ENCODE measurements around the gene CBLC. TPM values are rescaled to one million over a fixed set of nuclear protein-coding genes. Genes with fewer than 3 reads are reported as not detected.

CBLC gene
- total RNA-seq, 1 experiment from 2014 or later = 25.4 TPM

DNA sequence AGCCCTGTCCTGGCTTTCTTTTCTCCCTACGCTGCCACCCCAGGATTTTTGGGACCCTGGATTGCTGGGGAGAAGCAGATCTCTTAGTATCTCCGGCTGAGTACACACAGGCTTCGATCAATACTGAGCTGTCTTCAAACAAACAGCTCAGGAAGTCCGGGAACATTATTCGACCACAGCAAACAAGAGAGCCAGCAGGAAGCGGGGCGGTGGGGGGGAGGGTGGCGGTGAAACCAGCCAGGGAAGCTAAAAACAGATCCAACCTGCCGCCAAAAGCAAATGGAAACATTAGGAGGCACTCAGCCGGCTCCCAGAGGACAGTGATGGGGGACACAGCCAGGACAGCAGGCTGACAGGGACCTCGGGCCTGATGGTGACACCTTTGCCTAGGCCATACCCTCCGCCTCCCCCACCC is 19.0 kb downstream of the CBLC start:
- H3K79me2 ChIP-seq (ENCODE audit: low read length) = no peaks in the 10 kb centered on the region
- BruUV-seq (replicated peaks) = no TSS peak
- ATAC-seq = peak; percentile 88
- intact Hi-C loops (cut with micrococcal nuclease) = loop anchor here (2.0 kb wide), 1 partner anchor 48 kb away; no protein-coding TSS in a partner anchor
- H3K36me3 ChIP-seq (ENCODE audit: low read depth, low read length) = peaks cover 5% of the 10 kb centered on the region; the same call in 1 of the 2 replicates
- no peak overlapping the region for H3K9ac ChIP-seq (ENCODE audit: low read length)
- ChIA-PET POLR2A (ENCODE audit: unreplicated experiment) (no interaction called here), CTCF (interaction anchor here (0.6 to 1.0 kb wide), 5 partner anchors 14 to 163 kb away, joined by 3 to 7 read pairs (median 4); partner anchors contain the start of gene NECTIN2)
- H2AFZ ChIP-seq (ENCODE audit: low read length) = no peak overlapping the region
- TF ChIP-seq EZH2 (IDR thresholded peaks at IDR 0.05; ENCODE audit: low read length, unreplicated experiment) (no peak), EZH2phosphoT487 (IDR thresholded peaks at IDR 0.05; ENCODE audit: borderline replicate concordance, low read length) (no peak)
- TF ChIP-seq, protein P1, sequence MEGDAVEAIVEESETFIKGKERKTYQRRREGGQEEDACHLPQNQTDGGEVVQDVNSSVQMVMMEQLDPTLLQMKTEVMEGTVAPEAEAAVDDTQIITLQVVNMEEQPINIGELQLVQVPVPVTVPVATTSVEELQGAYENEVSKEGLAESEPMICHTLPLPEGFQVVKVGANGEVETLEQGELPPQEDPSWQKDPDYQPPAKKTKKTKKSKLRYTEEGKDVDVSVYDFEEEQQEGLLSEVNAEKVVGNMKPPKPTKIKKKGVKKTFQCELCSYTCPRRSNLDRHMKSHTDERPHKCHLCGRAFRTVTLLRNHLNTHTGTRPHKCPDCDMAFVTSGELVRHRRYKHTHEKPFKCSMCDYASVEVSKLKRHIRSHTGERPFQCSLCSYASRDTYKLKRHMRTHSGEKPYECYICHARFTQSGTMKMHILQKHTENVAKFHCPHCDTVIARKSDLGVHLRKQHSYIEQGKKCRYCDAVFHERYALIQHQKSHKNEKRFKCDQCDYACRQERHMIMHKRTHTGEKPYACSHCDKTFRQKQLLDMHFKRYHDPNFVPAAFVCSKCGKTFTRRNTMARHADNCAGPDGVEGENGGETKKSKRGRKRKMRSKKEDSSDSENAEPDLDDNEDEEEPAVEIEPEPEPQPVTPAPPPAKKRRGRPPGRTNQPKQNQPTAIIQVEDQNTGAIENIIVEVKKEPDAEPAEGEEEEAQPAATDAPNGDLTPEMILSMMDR (conservative IDR thresholded peaks at IDR 0.05; ENCODE audit: low read depth, low read length) = no peak
- H3K27me3 ChIP-seq (ENCODE audit: low read length) = no peaks in the 10 kb centered on the region
- peak; percentile 73 for DNase-seq
- peak overlapping the region; percentile 49 for H3K27ac ChIP-seq (ENCODE audit: low read length)
- H3K9me3 ChIP-seq (ENCODE audit: low read length) = no peaks in the 10 kb centered on the region
- H3K4me1 ChIP-seq (ENCODE audit: insufficient read depth, low read length) = peaks cover 19% of the 10 kb centered on the region
- no peak overlapping the region; the same call in 1 of the 2 replicates for H3K4me3 ChIP-seq (ENCODE audit: low read length)
- H4K20me1 ChIP-seq (ENCODE audit: low read length) = no peaks in the 10 kb centered on the region
- peak overlapping the region; percentile 44; the same call in 1 of the 2 replicates for H3K4me2 ChIP-seq (ENCODE audit: low read length)
- H3K9me2 ChIP-seq (replicated peaks; ENCODE audit: low read length) = no peaks in the 10 kb centered on the region
- H3F3A ChIP-seq (ENCODE audit: low read length, unreplicated experiment) = no peaks in the 10 kb centered on the region

DNA sequence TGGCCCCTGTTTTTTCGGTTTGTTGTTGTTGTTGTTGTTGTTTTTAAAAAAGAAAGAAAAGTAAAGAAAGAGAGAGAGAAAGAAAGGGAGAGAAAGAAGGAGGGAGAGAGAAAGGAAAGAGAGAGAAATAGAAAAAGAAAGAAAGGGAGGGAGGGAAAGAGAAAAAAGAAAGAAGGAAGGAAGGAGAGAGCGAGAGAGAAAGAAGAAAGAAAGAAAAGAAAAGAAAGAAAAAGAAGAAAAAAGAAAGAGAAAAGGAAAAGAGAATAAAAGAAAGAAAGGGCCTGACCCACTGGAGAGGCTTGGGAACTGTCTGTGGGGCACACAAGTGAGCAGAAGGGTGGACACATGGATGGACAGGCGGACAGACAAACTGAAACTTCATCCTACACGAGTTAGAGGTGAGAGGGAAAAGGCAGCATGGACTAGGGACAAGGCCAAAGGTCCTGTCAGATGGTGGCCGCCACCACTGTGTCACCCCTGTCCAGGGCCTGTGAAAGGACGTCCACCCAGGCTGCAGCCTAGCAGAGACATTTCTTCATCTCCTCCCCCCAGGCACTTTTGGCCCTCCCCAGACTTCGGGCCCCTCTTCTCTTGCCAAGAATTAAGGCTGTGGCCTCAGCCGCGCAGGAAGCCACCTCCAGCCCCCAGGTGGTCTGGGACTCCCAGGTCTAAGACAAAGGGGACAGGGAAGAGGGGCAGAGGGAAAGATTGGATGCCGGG is 22.1 kb downstream of the CBLC start:
- Histone ChIP-seq H3K4me1 (ENCODE audit: insufficient read depth, low read length) (peaks cover 19% of the 10 kb centered on the region), H3K4me2 (ENCODE audit: low read length) (no peak overlapping the region), H3K79me2 (ENCODE audit: low read length) (no peaks in the 10 kb centered on the region), H3K9me2 (replicated peaks; ENCODE audit: low read length) (no peaks in the 10 kb centered on the region), H3K4me3 (ENCODE audit: low read length) (no peak overlapping the region), H3K27me3 (ENCODE audit: low read length) (no peaks in the 10 kb centered on the region), H3K9ac (ENCODE audit: low read length) (no peak overlapping the region), H3K27ac (ENCODE audit: low read length) (no peak overlapping the region), H4K20me1 (ENCODE audit: low read length) (no peaks in the 10 kb centered on the region), H3F3A (ENCODE audit: low read length, unreplicated experiment) (no peaks in the 10 kb centered on the region), H2AFZ (ENCODE audit: low read length) (no peak overlapping the region), H3K9me3 (ENCODE audit: low read length) (no peaks in the 10 kb centered on the region), H3K36me3 (ENCODE audit: low read depth, low read length) (peaks cover 5% of the 10 kb centered on the region; the same call in 1 of the 2 replicates)
- ATAC-seq (no peak), DNase-seq (no peak)
- BruUV-seq (replicated peaks) = no TSS peak
- intact Hi-C loops (cut with micrococcal nuclease) = no loop called here
- POLR2A ChIA-PET (ENCODE audit: unreplicated experiment) = no interaction called here
- TF ChIP-seq, protein P1 (conservative IDR thresholded peaks at IDR 0.05; ENCODE audit: low read depth, low read length) = no peak
- TF ChIP-seq EZH2phosphoT487 (IDR thresholded peaks at IDR 0.05; ENCODE audit: borderline replicate concordance, low read length) = no peak
- TF ChIP-seq EZH2 (IDR thresholded peaks at IDR 0.05; ENCODE audit: low read length, unreplicated experiment) = no peak
- CTCF ChIA-PET = no interaction called here

DNA sequence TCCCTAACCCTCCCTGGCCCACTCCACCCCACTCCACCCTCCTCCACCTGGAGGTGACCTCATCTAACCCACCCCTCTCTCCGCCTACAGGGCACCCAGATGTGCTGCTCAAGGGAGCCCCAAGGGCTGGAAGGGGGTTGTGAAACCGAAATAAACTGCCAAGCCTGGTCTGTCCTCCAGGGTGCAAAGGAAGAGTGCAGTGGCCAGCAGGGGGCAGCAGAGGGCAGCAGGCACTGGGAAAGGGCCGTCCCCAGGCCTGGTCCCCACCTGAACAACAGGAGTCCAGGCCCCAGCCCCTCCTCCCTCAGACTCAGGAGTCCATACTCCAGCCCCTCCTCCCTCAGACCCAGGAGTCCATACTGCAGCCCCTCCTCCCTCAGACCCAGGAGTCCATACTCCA is 22.8 kb downstream of the CBLC start:
- no peaks in the 10 kb centered on the region for H4K20me1 ChIP-seq (ENCODE audit: low read length)
- no peak overlapping the region for H3K4me3 ChIP-seq (ENCODE audit: low read length)
- ChIA-PET CTCF (no interaction called here), POLR2A (ENCODE audit: unreplicated experiment) (no interaction called here)
- H3K9me2 ChIP-seq (replicated peaks; ENCODE audit: low read length) = no peaks in the 10 kb centered on the region
- no peaks in the 10 kb centered on the region for H3K27me3 ChIP-seq (ENCODE audit: low read length)
- no peaks in the 10 kb centered on the region for H3K9me3 ChIP-seq (ENCODE audit: low read length)
- H3K4me1 ChIP-seq (ENCODE audit: insufficient read depth, low read length) = peaks cover 19% of the 10 kb centered on the region
- TF ChIP-seq EZH2 (IDR thresholded peaks at IDR 0.05; ENCODE audit: low read length, unreplicated experiment) = no peak
- TF ChIP-seq, protein P1 (conservative IDR thresholded peaks at IDR 0.05; ENCODE audit: low read depth, low read length) = peak; percentile 76
- DNase-seq (peak; percentile 69), ATAC-seq (peak; percentile 69)
- intact Hi-C loops (cut with micrococcal nuclease) = no loop called here
- H2AFZ ChIP-seq (ENCODE audit: low read length) = no peak overlapping the region
- BruUV-seq (replicated peaks) = no TSS peak
- H3K36me3 ChIP-seq (ENCODE audit: low read depth, low read length) = peaks cover 5% of the 10 kb centered on the region; the same call in 1 of the 2 replicates
- H3F3A ChIP-seq (ENCODE audit: low read length, unreplicated experiment) = no peaks in the 10 kb centered on the region
- no peaks in the 10 kb centered on the region for H3K79me2 ChIP-seq (ENCODE audit: low read length)
- no peak overlapping the region for H3K9ac ChIP-seq (ENCODE audit: low read length)
- no peak overlapping the region for H3K27ac ChIP-seq (ENCODE audit: low read length)
- H3K4me2 ChIP-seq (ENCODE audit: low read length) = no peak overlapping the region
